OCI-LY7 (cell line): ENCODE measurements around the gene NCAM2.

Experiments
- CTCF ChIP-seq: fragments of 200-600 bp; sonication (generic); conservative IDR thresholded peaks from 2 replicates; pipeline ENCODE4 v1.5.1; 2014; ENCODE audit warnings: mild to moderate bottlenecking, antibody characterized with exemption, low read length, moderate library complexity, mixed read lengths
- EZH2phosphoT487 ChIP-seq: fragments of 200-600 bp; sonication (generic); IDR thresholded peaks from 2 replicates; pipeline ENCODE4 v1.6.1; 2018; ENCODE audit warnings: low read depth, borderline replicate concordance, mild to moderate bottlenecking, mixed run types, antibody characterized with exemption, low read length, moderate library complexity, mixed read lengths

- TF ChIP-seq CTCF = no peak
- no peak for TF ChIP-seq EZH2phosphoT487
These were observed 292.5 kb downstream of the NCAM2 start for GRCh38 chr21:21290751-21291150.
